ENCODE data around the gene LRRC75B. TPM values are rescaled to one million over a fixed set of nuclear protein-coding genes. Genes with fewer than 3 reads are reported as not detected.

Gene LRRC75B
- total and polyA plus RNA-seq, 9 of the 15 experiments (the other 6 are each of a cell fraction or from before 2014, with no cell fraction given): 0.10 to 2.8 (median 1.0) TPM; not detected in 1

DNA sequence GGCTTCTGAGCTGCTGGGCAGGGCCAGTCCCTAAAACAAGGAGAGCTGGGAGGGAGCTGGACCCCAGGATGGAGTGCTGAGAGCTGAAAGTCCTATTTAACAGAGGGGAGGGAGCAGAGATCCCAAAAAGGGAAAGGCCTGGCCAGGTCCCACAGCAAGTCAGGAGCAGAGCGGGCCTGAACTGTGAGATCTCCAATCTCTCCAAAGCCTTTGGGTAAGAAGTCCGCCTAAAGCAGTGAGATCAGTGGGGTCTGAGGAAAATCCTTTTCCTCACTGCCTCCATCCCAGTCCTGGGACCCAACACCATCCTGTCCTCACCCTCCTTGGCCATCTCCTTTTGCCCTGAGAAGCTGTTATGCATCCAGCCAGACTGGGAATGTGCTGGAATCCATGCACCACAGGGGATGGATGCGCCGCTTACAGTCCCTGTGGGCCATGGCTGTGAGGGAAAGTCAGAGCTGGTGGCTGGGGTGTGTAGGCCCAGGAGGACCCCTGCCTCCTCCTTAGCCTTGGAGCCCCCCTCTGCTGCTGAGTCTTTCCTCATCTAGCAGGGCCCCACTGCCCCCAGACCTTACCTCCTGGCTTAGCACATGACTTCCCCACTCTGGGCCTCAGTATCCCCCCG lies 8.6 kb downstream of the LRRC75B start:
- no peaks in the 10 kb centered on the region for H3K9me1 ChIP-seq (ENCODE audit: control insufficient read depth, insufficient read depth, low read length)
- H3K4me2 ChIP-seq (ENCODE audit: insufficient read depth, low read length): no peak overlapping the region
- H2AFZ ChIP-seq (ENCODE audit: low read depth, low read length): no peak overlapping the region
- no peaks in the 10 kb centered on the region for H3K9me3 ChIP-seq (replicated peaks; ENCODE audit: control insufficient read depth, insufficient read depth, low read depth, low read length)
- H3K79me2 ChIP-seq (ENCODE audit: control insufficient read depth, insufficient read depth, low read length): no peaks in the 10 kb centered on the region
- no TSS peak for BruUV-seq (replicated peaks)
- no peak overlapping the region for H3K27ac ChIP-seq (ENCODE audit: extremely low read depth, low read depth, low read length)
- CTCF ChIA-PET (ENCODE audit: low intra/inter-chr PET ratio): no interaction called here
- ATAC-seq: no peak
- intact Hi-C loops (cut with micrococcal nuclease) (no loop called here), in situ Hi-C loops (cut with MboI) (no loop called here)
- H3K4me1 ChIP-seq (replicated peaks in 1 of 2; ENCODE audit: control insufficient read depth in 2 of 2, insufficient read depth in 2 of 2, low read length in 2 of 2): peaks cover 0 to 17% of the 10 kb centered on the region in 2 experiments; a peak in 1 of 5 replicates
- H3K4me3 ChIP-seq: no peak overlapping the region
- no peak overlapping the region; a peak in 1 of 4 replicates for H3K9ac ChIP-seq (ENCODE audit: insufficient read depth in 1 of 2, low read depth in 2 of 2, low read length in 2 of 2)
- DNase-seq (ENCODE audit: extremely low read depth in 1 of 4, low spot score in 3 of 4): no peak
- H3K27me3 ChIP-seq (ENCODE audit: control insufficient read depth in 2 of 2, insufficient read depth in 2 of 2, low read length in 2 of 2): no peaks in the 10 kb centered on the region
- no peaks in the 10 kb centered on the region for H4K20me1 ChIP-seq (replicated peaks; ENCODE audit: control insufficient read depth, insufficient read depth, low read length)
- 92% methylated on average over 3 of the region's 5 CpGs for WGBS (ENCODE audit: insufficient coverage, low coverage, missing lambda C conversion rate)
- H3K36me3 ChIP-seq (ENCODE audit: control insufficient read depth, insufficient read depth, low read length): no peaks in the 10 kb centered on the region
- POLR2A ChIA-PET: interaction anchor here (0.7 to 1.7 kb wide), 2 partner anchors 12 to 28 kb away, joined by 3 to 10 read pairs; partner anchors contain the start of gene SNRPD3
- TF ChIP-seq GTF2E2 (tag; IDR thresholded peaks at IDR 0.05) (no peak), ZNF384 (IDR thresholded peaks at IDR 0.05; ENCODE audit: low read depth, low read length) (no peak), MCM7 (IDR thresholded peaks at IDR 0.05) (no peak), ZZZ3 (IDR thresholded peaks at IDR 0.05) (no peak), SETDB1 (IDR thresholded peaks at IDR 0.05; ENCODE audit: low read length) (no peak), ERF (CRISPR knock-in tag; IDR thresholded peaks at IDR 0.05) (no peak), NFE2 (IDR thresholded peaks at IDR 0.05; ENCODE audit: low read depth) (no peak), NUFIP1 (IDR thresholded peaks at IDR 0.05; ENCODE audit: partially characterized antibody) (no peak)
- TF ChIP-seq, protein P1, sequence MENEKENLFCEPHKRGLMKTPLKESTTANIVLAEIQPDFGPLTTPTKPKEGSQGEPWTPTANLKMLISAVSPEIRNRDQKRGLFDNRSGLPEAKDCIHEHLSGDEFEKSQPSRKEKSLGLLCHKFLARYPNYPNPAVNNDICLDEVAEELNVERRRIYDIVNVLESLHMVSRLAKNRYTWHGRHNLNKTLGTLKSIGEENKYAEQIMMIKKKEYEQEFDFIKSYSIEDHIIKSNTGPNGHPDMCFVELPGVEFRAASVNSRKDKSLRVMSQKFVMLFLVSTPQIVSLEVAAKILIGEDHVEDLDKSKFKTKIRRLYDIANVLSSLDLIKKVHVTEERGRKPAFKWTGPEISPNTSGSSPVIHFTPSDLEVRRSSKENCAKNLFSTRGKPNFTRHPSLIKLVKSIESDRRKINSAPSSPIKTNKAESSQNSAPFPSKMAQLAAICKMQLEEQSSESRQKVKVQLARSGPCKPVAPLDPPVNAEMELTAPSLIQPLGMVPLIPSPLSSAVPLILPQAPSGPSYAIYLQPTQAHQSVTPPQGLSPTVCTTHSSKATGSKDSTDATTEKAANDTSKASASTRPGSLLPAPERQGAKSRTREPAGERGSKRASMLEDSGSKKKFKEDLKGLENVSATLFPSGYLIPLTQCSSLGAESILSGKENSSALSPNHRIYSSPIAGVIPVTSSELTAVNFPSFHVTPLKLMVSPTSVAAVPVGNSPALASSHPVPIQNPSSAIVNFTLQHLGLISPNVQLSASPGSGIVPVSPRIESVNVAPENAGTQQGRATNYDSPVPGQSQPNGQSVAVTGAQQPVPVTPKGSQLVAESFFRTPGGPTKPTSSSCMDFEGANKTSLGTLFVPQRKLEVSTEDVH (IDR thresholded peaks at IDR 0.05; ENCODE audit: low read depth, partially characterized antibody): no peak
- TF ChIP-seq, protein P2, sequence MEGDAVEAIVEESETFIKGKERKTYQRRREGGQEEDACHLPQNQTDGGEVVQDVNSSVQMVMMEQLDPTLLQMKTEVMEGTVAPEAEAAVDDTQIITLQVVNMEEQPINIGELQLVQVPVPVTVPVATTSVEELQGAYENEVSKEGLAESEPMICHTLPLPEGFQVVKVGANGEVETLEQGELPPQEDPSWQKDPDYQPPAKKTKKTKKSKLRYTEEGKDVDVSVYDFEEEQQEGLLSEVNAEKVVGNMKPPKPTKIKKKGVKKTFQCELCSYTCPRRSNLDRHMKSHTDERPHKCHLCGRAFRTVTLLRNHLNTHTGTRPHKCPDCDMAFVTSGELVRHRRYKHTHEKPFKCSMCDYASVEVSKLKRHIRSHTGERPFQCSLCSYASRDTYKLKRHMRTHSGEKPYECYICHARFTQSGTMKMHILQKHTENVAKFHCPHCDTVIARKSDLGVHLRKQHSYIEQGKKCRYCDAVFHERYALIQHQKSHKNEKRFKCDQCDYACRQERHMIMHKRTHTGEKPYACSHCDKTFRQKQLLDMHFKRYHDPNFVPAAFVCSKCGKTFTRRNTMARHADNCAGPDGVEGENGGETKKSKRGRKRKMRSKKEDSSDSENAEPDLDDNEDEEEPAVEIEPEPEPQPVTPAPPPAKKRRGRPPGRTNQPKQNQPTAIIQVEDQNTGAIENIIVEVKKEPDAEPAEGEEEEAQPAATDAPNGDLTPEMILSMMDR (IDR thresholded peaks at IDR 0.05 in 2 of 3, conservative IDR thresholded peaks at IDR 0.05 in 1 of 3; ENCODE audit: insufficient read depth in 2 of 3, low read depth in 1 of 3, low read length in 3 of 3): no peak
- no peak for FAIRE-seq
